Measurements from ENCODE around the gene ADK. TPM values are rescaled to one million over a fixed set of nuclear protein-coding genes. Genes with fewer than 3 reads are reported as not detected.

ADK gene
- total RNA-seq, 3 donors from 2014 or later (not counting 1 experiment from before 2014, with no cell fraction given), result 13.4 to 16.1 (median 14.1) TPM

DNA sequence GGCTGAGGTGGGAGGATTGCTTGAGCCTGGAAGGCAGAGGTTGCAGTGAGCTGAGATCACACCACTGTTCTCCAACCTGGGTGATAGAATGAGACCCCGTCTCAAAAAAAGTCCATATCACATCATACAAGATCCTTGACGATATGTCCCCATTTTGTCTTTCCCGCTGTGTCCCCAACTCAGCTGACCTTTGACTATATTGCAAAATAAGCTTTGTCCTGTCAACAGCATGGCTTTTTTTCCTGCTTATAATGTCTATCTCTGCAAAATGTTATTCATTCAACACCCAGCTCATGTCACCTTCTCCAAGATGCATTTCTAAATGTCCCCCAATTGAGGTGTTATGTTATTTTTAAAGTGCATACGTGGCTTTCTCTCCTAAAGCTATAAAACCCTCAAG, 539.4 kb downstream of the ADK start:
- no peaks in the 10 kb centered on the region for H3K36me3 Mint-ChIP-seq
- no peak overlapping the region for H3K4me3 Mint-ChIP-seq
- no peak overlapping the region for H3K27ac Mint-ChIP-seq
- intact Hi-C loops (cut with micrococcal nuclease), result no loop called here
- no peak for TF ChIP-seq CTCF (IDR thresholded peaks at IDR 0.05)
- H3K27me3 Mint-ChIP-seq (ENCODE audit: low read depth in 2 of 2), result no peaks in the 10 kb centered on the region
- WGBS (ENCODE audit: insufficient coverage), result 99% methylated on average over 3 of the region's 4 CpGs
- ATAC-seq, result no peak
- no peaks in the 10 kb centered on the region for H3K4me1 ChIP-seq (ENCODE audit: control insufficient read depth, insufficient read depth, low read length)
- H3K9me3 ChIP-seq (ENCODE audit: control insufficient read depth, insufficient read depth, low read length), result no peaks in the 10 kb centered on the region
- H3K9me3 Mint-ChIP-seq, result no peaks in the 10 kb centered on the region
- no peak for DNase-seq
- no peaks in the 10 kb centered on the region for H3K27me3 ChIP-seq (ENCODE audit: control insufficient read depth, insufficient read depth, low read length)
- no peak overlapping the region for H3K27ac ChIP-seq (ENCODE audit: low read length)
- H3K36me3 ChIP-seq (ENCODE audit: control insufficient read depth, insufficient read depth, low read length), result no peaks in the 10 kb centered on the region
- H3K4me3 ChIP-seq (ENCODE audit: low read length), result no peak overlapping the region
- no peaks in the 10 kb centered on the region for H3K4me1 Mint-ChIP-seq

DNA sequence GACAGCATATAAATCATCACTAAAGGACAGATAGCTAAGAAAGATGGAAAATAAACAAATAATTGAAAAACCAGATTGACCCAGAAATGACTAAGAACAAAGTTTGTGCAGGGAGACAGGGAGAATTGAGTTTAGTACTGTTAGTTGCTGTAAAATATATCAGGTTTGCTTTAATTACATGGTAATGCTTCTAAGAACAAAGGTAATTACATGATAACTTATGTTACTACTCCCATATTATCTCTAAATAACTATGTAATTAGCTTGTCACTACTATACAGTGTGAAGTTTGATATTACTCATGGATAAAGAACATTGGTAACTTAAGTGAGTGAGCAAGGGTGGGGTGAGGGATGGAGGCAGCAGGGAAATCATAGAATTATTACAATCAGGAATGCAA, 540.1 kb downstream of the ADK start:
- Histone ChIP-seq H3K27ac (ENCODE audit: low read length) (no peak overlapping the region), H3K27me3 (ENCODE audit: control insufficient read depth, insufficient read depth, low read length) (no peaks in the 10 kb centered on the region), H3K36me3 (ENCODE audit: control insufficient read depth, insufficient read depth, low read length) (no peaks in the 10 kb centered on the region), H3K4me1 (ENCODE audit: control insufficient read depth, insufficient read depth, low read length) (no peaks in the 10 kb centered on the region), H3K4me3 (ENCODE audit: low read length) (no peak overlapping the region), H3K9me3 (ENCODE audit: control insufficient read depth, insufficient read depth, low read length) (no peaks in the 10 kb centered on the region)
- no peak for TF ChIP-seq CTCF (IDR thresholded peaks at IDR 0.05)
- no peak overlapping the region for H3K27ac Mint-ChIP-seq
- no peaks in the 10 kb centered on the region for H3K9me3 Mint-ChIP-seq
- H3K4me1 Mint-ChIP-seq, result no peaks in the 10 kb centered on the region
- ATAC-seq (no peak), DNase-seq (no peak)
- no peak overlapping the region for H3K4me3 Mint-ChIP-seq
- no peaks in the 10 kb centered on the region for H3K36me3 Mint-ChIP-seq
- no peaks in the 10 kb centered on the region for H3K27me3 Mint-ChIP-seq (ENCODE audit: low read depth in 2 of 2)
- intact Hi-C loops (cut with micrococcal nuclease), result no loop called here

- Histone ChIP-seq H3K4me3 (ENCODE audit: low read length) (no peak overlapping the region), H3K36me3 (ENCODE audit: control insufficient read depth, insufficient read depth, low read length) (peaks cover 3% of the 10 kb centered on the region), H3K9me3 (ENCODE audit: control insufficient read depth, insufficient read depth, low read length) (no peaks in the 10 kb centered on the region), H3K4me1 (ENCODE audit: control insufficient read depth, insufficient read depth, low read length) (no peaks in the 10 kb centered on the region), H3K27ac (ENCODE audit: low read length) (no peak overlapping the region), H3K27me3 (ENCODE audit: control insufficient read depth, insufficient read depth, low read length) (no peaks in the 10 kb centered on the region)
- 98% methylated on average over 3 of the region's 3 CpGs for WGBS (ENCODE audit: insufficient coverage)
- ATAC-seq (no peak), DNase-seq (no peak)
- Mint-ChIP-seq H3K4me1 (peaks cover 0 to 6% of the 10 kb centered on the region in 2 donors), H3K9me3 (no peaks in the 10 kb centered on the region), H3K4me3 (no peak overlapping the region), H3K27ac (no peak overlapping the region), H3K27me3 (ENCODE audit: low read depth in 2 of 2) (no peaks in the 10 kb centered on the region), H3K36me3 (no peaks in the 10 kb centered on the region)
- intact Hi-C loops (cut with micrococcal nuclease), result no loop called here
- no peak for TF ChIP-seq CTCF (IDR thresholded peaks at IDR 0.05)
Measured at GRCh38 chr10:74704629-74705357, 553.8 kb downstream of the ADK start.
